C4-2B (cell line): Measurements from ENCODE around the gene DHRS12.

Experiments
- ZFX ChIP-seq: fragments of 450-650 bp; IDR thresholded peaks from 2 replicates; pipeline ENCODE4 v1.6.1; 2017
- TF ChIP-seq, protein P1 (sequence below): fragments of 450-650 bp; conservative IDR thresholded peaks from 2 replicates; pipeline ENCODE4 v1.5.1; 2017; ENCODE audit warnings: mild to moderate bottlenecking

- TF ChIP-seq, protein P1, sequence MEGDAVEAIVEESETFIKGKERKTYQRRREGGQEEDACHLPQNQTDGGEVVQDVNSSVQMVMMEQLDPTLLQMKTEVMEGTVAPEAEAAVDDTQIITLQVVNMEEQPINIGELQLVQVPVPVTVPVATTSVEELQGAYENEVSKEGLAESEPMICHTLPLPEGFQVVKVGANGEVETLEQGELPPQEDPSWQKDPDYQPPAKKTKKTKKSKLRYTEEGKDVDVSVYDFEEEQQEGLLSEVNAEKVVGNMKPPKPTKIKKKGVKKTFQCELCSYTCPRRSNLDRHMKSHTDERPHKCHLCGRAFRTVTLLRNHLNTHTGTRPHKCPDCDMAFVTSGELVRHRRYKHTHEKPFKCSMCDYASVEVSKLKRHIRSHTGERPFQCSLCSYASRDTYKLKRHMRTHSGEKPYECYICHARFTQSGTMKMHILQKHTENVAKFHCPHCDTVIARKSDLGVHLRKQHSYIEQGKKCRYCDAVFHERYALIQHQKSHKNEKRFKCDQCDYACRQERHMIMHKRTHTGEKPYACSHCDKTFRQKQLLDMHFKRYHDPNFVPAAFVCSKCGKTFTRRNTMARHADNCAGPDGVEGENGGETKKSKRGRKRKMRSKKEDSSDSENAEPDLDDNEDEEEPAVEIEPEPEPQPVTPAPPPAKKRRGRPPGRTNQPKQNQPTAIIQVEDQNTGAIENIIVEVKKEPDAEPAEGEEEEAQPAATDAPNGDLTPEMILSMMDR = no peak
- TF ChIP-seq ZFX = no peak
These were observed 21.8 kb upstream of the DHRS12 start for GRCh38 chr13:51825681-51826254.
